Measurements from ENCODE around the gene MAML2.

MAML2 gene

DNA sequence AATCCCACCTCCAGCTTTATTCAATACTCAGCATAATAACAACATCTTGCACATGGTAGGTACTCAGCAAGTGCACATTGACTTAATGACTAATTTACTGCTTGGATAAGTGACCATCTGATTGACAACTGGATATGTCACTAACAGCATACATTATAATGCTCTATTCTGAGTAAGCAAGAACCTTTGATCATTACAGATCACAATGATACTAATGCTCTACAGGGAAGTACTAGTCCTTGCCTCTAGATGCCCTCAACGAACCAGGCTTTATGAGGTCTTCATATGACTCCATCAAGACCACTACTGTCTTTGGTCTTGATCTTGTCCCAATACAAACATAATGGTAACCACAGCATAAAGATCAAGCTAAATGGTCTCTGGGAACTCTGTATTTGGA, 251.5 kb downstream of the MAML2 start:
- H3K4me3 ChIP-seq (ENCODE audit: low read length), result no peak overlapping the region
- TF ChIP-seq, protein P1, sequence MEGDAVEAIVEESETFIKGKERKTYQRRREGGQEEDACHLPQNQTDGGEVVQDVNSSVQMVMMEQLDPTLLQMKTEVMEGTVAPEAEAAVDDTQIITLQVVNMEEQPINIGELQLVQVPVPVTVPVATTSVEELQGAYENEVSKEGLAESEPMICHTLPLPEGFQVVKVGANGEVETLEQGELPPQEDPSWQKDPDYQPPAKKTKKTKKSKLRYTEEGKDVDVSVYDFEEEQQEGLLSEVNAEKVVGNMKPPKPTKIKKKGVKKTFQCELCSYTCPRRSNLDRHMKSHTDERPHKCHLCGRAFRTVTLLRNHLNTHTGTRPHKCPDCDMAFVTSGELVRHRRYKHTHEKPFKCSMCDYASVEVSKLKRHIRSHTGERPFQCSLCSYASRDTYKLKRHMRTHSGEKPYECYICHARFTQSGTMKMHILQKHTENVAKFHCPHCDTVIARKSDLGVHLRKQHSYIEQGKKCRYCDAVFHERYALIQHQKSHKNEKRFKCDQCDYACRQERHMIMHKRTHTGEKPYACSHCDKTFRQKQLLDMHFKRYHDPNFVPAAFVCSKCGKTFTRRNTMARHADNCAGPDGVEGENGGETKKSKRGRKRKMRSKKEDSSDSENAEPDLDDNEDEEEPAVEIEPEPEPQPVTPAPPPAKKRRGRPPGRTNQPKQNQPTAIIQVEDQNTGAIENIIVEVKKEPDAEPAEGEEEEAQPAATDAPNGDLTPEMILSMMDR (conservative IDR thresholded peaks at IDR 0.05; ENCODE audit: low read depth, low read length), result no peak
- no peak for DNase-seq (ENCODE audit: low read depth)

DNA sequence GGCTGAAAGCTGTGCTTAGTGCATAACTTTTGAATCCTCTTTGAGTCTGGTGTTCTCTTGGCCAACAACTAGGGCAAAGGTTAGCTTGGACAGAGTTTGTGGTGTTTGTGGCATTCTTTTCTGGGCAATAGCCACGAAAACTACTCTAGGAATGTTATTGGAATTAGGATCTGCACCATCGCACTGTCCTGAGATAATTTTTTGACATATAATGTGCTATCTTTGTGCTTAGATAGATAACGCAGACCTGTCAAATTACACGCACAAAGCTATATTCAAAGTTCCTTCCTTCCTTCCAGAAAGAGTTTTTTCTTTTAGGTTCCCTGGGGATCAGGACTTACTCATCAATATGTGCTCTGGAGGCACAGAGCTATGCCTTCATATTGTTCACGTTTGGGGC, 252.3 kb downstream of the MAML2 start:
- TF ChIP-seq, protein P1 (conservative IDR thresholded peaks at IDR 0.05; ENCODE audit: low read depth, low read length), result no peak
- no peak overlapping the region for H3K4me3 ChIP-seq (ENCODE audit: low read length)
- no peak for DNase-seq (ENCODE audit: low read depth)

DNA sequence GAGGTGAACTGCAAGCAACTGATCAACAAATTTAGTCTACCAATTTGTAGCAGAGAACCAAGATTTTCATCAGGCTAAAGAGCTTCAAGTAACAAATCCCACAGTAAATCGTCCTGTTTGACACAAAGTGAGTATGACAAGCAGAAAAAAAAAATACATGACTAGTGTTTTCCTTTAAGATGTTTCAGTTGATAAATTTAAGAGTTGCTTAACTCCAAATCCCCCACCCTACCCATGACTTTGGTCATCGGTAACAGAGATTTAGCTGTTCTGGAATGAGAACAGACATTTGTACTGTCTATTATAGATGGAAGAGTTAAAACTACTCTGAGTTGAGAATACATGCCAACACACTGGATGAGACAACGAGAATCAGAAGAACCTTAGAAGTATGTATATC, 254.1 kb downstream of the MAML2 start:
- no peak for DNase-seq (ENCODE audit: low read depth)
- TF ChIP-seq, protein P1 (conservative IDR thresholded peaks at IDR 0.05; ENCODE audit: low read depth, low read length), result no peak

DNA sequence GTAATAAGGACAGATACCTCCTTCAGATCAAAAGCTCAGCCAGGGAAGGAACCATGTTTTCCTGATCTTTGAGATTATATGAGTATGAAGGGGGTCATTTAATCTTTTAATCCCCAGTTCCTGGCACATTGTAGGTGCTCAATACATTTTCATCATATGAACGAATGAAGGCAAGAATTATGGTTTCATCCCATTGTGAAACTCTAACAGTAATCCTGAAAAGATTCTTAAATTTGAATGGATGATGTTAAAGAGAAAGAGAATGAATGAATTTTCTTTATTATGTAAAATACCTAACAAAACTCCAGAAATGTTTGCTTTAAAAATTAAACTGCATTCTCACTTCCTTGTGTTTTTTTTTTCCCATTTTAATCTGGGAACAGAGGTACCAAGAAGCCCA, 256.9 kb downstream of the MAML2 start:
- TF ChIP-seq, protein P1 (conservative IDR thresholded peaks at IDR 0.05; ENCODE audit: low read depth, low read length), result no peak
- DNase-seq (ENCODE audit: low read depth), result no peak
- no peak overlapping the region for H3K4me3 ChIP-seq (ENCODE audit: low read length)

More for the DNA sequence above, 254.1 kb downstream of the MAML2 start:
- H3K4me3 ChIP-seq (ENCODE audit: low read length), result no peak overlapping the region

DNA sequence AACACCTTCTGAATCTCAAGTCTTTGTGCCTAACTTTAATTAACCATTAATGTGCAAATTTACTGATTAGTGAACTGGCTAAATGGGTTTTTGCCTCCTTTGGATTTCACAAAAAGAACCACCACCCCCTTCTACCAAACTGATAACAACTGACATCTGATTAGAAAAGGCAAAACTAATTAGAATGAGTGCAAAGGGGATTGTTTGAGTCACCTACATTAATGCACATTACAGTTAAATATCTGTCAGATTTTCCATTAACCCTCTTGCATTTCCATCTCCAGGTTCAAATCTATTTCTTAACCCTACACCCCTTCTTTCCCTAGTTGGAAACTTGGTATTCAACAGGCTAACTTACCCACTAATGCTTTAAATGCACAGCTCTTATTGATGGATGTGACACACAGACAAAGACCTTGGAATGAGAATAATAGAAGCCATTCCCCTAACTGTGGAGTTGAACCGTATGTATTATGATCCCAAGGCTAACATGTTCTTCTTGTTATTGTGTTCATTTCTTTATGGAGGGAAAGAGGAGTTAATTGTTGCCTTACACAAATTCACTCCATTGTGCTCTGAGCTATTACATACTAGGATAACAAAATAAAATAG, 257.6 kb downstream of the MAML2 start:
- TF ChIP-seq, protein P1 (conservative IDR thresholded peaks at IDR 0.05; ENCODE audit: low read depth, low read length), result no peak
- no peak for DNase-seq (ENCODE audit: low read depth)
- H3K4me3 ChIP-seq (ENCODE audit: low read length), result no peak overlapping the region

DNA sequence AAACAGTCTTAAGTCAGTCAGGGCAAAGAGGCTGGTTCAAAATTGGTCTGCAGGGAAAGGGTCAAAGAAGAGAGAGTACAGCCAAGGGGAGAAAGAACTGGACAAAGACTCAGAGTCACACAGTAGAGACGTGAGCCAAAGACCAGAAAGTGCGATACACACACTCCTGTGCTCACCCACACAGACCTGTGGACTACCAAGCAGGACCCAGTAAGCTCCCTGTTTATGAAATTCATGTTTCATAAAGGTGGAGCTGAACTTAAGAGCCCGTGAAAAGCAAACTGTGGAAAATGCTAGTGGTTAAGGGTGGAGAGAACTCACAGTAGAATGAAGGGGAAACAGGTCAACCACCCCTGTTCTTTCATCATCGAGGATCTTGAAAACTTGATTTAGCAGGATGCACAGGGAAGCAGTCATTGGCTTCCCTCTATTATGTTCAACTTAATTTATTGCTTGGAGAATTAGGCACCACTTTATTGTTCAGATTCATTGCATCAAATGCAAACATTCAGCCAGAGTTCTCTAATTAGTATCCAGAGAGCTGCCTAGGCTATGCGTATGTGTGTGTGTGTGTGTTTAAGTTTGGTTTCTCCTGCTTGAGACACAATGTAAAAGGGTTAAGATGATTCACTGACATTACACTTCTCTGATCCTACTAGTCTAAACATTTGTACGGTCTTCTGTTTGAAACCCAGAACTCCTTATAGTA, 258.2 kb downstream of the MAML2 start:
- no peak for DNase-seq (ENCODE audit: low read depth)
- no peak overlapping the region for H3K4me3 ChIP-seq (ENCODE audit: low read length)
- TF ChIP-seq, protein P1 (conservative IDR thresholded peaks at IDR 0.05; ENCODE audit: low read depth, low read length), result no peak

DNA sequence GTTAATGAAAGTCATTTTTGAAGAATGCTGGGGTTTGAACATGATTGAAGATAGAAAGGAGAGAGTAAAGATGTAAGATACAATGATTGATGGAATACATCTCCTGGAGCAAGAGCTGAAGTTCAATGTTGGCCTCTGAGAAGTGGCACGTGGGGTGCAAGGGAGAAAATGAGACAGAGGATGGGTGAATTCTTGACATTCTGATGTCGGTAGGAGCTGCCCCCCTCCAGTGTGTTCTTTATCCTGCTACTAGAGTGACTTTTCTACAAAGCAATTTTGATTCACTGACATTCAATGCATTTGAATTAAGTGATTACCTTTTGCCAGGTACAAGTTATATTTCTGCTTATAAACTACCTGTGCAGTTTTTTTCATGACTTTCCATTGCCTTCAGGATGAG, 260.1 kb downstream of the MAML2 start:
- DNase-seq (ENCODE audit: low read depth), result no peak
- TF ChIP-seq, protein P1 (conservative IDR thresholded peaks at IDR 0.05; ENCODE audit: low read depth, low read length), result no peak
- H3K4me3 ChIP-seq (ENCODE audit: low read length), result no peak overlapping the region
